ENCODE measurements around the gene RESP18.

DNA sequence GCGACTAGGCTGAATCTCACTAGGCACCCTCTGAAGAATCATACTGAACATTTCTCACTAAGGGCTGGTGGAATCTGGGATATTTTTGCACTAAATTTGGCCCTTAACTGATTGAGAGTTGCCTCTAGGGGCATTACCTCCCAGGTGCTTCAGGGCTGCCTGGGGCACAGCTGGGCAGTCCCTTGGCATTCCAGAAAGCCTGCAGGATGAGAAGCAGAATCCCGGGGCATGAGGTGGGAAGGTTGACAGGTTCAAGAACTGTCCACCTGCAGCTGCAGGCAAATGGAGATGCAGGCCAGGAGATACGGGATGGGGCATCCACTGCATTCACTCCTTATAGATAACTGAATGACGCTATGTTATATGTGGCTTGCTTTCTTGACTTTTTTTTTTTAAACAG lies 7.4 kb downstream of the RESP18 start:
- TF ChIP-seq, protein P1, sequence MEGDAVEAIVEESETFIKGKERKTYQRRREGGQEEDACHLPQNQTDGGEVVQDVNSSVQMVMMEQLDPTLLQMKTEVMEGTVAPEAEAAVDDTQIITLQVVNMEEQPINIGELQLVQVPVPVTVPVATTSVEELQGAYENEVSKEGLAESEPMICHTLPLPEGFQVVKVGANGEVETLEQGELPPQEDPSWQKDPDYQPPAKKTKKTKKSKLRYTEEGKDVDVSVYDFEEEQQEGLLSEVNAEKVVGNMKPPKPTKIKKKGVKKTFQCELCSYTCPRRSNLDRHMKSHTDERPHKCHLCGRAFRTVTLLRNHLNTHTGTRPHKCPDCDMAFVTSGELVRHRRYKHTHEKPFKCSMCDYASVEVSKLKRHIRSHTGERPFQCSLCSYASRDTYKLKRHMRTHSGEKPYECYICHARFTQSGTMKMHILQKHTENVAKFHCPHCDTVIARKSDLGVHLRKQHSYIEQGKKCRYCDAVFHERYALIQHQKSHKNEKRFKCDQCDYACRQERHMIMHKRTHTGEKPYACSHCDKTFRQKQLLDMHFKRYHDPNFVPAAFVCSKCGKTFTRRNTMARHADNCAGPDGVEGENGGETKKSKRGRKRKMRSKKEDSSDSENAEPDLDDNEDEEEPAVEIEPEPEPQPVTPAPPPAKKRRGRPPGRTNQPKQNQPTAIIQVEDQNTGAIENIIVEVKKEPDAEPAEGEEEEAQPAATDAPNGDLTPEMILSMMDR (IDR thresholded peaks at IDR 0.05; ENCODE audit: poor library complexity, severe bottlenecking) = no peak
- TF ChIP-seq RAD21 (conservative IDR thresholded peaks at IDR 0.05) = no peak
- no peak for TF ChIP-seq EZH2 (IDR thresholded peaks at IDR 0.05; ENCODE audit: borderline replicate concordance, insufficient read depth, low read length, poor library complexity, severe bottlenecking)
- TF ChIP-seq EP300 (conservative IDR thresholded peaks at IDR 0.05; ENCODE audit: poor library complexity, severe bottlenecking) = no peak
- TF ChIP-seq, protein P2, sequence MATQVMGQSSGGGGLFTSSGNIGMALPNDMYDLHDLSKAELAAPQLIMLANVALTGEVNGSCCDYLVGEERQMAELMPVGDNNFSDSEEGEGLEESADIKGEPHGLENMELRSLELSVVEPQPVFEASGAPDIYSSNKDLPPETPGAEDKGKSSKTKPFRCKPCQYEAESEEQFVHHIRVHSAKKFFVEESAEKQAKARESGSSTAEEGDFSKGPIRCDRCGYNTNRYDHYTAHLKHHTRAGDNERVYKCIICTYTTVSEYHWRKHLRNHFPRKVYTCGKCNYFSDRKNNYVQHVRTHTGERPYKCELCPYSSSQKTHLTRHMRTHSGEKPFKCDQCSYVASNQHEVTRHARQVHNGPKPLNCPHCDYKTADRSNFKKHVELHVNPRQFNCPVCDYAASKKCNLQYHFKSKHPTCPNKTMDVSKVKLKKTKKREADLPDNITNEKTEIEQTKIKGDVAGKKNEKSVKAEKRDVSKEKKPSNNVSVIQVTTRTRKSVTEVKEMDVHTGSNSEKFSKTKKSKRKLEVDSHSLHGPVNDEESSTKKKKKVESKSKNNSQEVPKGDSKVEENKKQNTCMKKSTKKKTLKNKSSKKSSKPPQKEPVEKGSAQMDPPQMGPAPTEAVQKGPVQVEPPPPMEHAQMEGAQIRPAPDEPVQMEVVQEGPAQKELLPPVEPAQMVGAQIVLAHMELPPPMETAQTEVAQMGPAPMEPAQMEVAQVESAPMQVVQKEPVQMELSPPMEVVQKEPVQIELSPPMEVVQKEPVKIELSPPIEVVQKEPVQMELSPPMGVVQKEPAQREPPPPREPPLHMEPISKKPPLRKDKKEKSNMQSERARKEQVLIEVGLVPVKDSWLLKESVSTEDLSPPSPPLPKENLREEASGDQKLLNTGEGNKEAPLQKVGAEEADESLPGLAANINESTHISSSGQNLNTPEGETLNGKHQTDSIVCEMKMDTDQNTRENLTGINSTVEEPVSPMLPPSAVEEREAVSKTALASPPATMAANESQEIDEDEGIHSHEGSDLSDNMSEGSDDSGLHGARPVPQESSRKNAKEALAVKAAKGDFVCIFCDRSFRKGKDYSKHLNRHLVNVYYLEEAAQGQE (IDR thresholded peaks at IDR 0.05; ENCODE audit: borderline replicate concordance) = no peak
- TF ChIP-seq POLR2AphosphoS5 (IDR thresholded peaks at IDR 0.05) = no peak
- TF ChIP-seq SMC3 (conservative IDR thresholded peaks at IDR 0.05; ENCODE audit: poor library complexity) = no peak
- no peak for TF ChIP-seq TAF1 (IDR thresholded peaks at IDR 0.05; ENCODE audit: low read depth)
